H1 (cell line): Measurements from ENCODE around the gene CAPZA3. TPM values are rescaled to one million over a fixed set of nuclear protein-coding genes. Genes with fewer than 3 reads are reported as not detected.

ENCODE experiments used
- CTCF ChIA-PET: fragments of 300-600 bp; sonication (Branson Sonifier 250); formaldehyde crosslinking; loops from one replicate; lab custom pipeline; 2021; ENCODE audit not compliant: partially characterized antibody; lab: Charles Lee
- POLR2A ChIA-PET: fragments of 300-600 bp; sonication (Branson Sonifier 250); formaldehyde crosslinking; loops from one replicate; lab custom pipeline; 2021; ENCODE audit warnings: inconsistent platforms; ENCODE audit not compliant: partially characterized antibody; lab: Charles Lee
- DNase-seq, 2 experiments: peaks; one replicate each; pipeline versions ENCODE4 v3.0.0 to v3.0.0-alpha.2; 2010 to 2022; ENCODE audit warnings: low spot score in 2 of 2, low read depth in 1 of 2, mixed read lengths in 1 of 2
- FAIRE-seq: peaks from 2 replicates; lab custom pipeline; 2011; peaks lifted over from hg19 to GRCh38; lab: Jason Lieb, UNC
- H2AFZ ChIP-seq: 2 replicates; pipeline ENCODE4 v1.8.1; 2012; ENCODE audit warnings: low read length, inconsistent platforms
- H2AK5ac ChIP-seq: 2 replicates; pipeline ENCODE4 v1.6.1; 2013; ENCODE audit warnings: low read depth, low read length
- H2BK120ac ChIP-seq: replicated peaks from 2 replicates; pipeline ENCODE3; 2013; ENCODE audit warnings: low read depth, low read length, inconsistent platforms
- H2BK12ac ChIP-seq: 2 replicates; pipeline ENCODE4 v1.6.1; 2013; ENCODE audit warnings: low read depth, low read length
- H2BK15ac ChIP-seq: 2 replicates; pipeline ENCODE4 v1.6.1; 2013; ENCODE audit warnings: low read length
- H2BK20ac ChIP-seq: 2 replicates; pipeline ENCODE4 v1.6.1; 2013; ENCODE audit warnings: low read length
- H2BK5ac ChIP-seq: 2 replicates; pipeline ENCODE4 v1.6.1; 2013; ENCODE audit warnings: low read depth, low read length
- H3K14ac ChIP-seq: 2 replicates; pipeline ENCODE4 v1.6.1; 2013; ENCODE audit warnings: inconsistent platforms; ENCODE audit not compliant: insufficient read length
- H3K18ac ChIP-seq: 2 replicates; pipeline ENCODE4 v1.6.1; 2013; ENCODE audit warnings: low read length; ENCODE audit errors: extremely low read depth
- H3K23ac ChIP-seq: 2 replicates; pipeline ENCODE4 v1.6.1; 2013; ENCODE audit warnings: inconsistent platforms; ENCODE audit not compliant: insufficient read length
- H3K23me2 ChIP-seq: 2 replicates; pipeline ENCODE4 v1.6.1; 2013; ENCODE audit warnings: low read depth, low read length
- H3K27ac ChIP-seq: 2 replicates; pipeline ENCODE4 v1.6.1; 2011; ENCODE audit warnings: low read depth, low read length, inconsistent platforms
- H3K27me3 ChIP-seq, 4 experiments: replicated peaks in 1 of 4; 1 replicate in 1 of 4; 2 replicates in 3 of 4; pipeline versions ENCODE4 v1.6.1 to v1.8.1; 2011 to 2013; ENCODE audit warnings: low read length in 3 of 4, mild to moderate bottlenecking in 3 of 4, inconsistent platforms in 2 of 4, mixed read lengths in 2 of 4, moderate library complexity in 1 of 4; ENCODE audit not compliant: control insufficient read depth in 3 of 4, insufficient read depth in 3 of 4; ENCODE audit errors: extremely low read depth in 1 of 4
- H3K36me3 ChIP-seq, 4 experiments: 2 replicates each; pipeline versions ENCODE4 v1.6.1 to v1.8.1; 2011 to 2013; ENCODE audit warnings: mild to moderate bottlenecking in 4 of 4, low read length in 3 of 4, moderate library complexity in 2 of 4, control low read depth in 1 of 4, inconsistent platforms in 1 of 4; ENCODE audit not compliant: insufficient read depth in 4 of 4, control insufficient read depth in 2 of 4
- H3K4ac ChIP-seq: replicated peaks from 2 replicates; pipeline ENCODE3; 2013; ENCODE audit warnings: low read length, low read depth, mixed read lengths, inconsistent platforms; ENCODE audit not compliant: insufficient read length
- H3K4me1 ChIP-seq, 4 experiments: replicated peaks in 1 of 4; 1 replicate in 1 of 4; 2 replicates in 3 of 4; pipeline versions ENCODE4 v1.6.1 to v1.8.1; 2011 to 2013; ENCODE audit warnings: low read length in 3 of 4, inconsistent platforms in 2 of 4, mixed read lengths in 1 of 4; ENCODE audit not compliant: insufficient read depth in 4 of 4, control insufficient read depth in 3 of 4
- H3K4me2 ChIP-seq, 2 experiments: 2 replicates each; pipeline versions ENCODE4 v1.6.1 to v1.8.1; 2011 to 2013; ENCODE audit warnings: low read depth in 2 of 2, low read length in 2 of 2, control low read depth in 1 of 2, inconsistent platforms in 1 of 2, mild to moderate bottlenecking in 1 of 2; ENCODE audit not compliant: insufficient read depth in 1 of 2
- H3K4me3 ChIP-seq, 4 experiments: fragments of 200-600, 300-600 bp in 1 of 4; sonication (generic), shearing (Covaris generic), sonication (Bioruptor Twin) in 1 of 4; 2 replicates each; pipeline versions ENCODE4 v1.5.1 to v1.8.1; 2011 to 2016; ENCODE audit warnings: low read length in 4 of 4, low read depth in 3 of 4, control low read depth in 2 of 4, inconsistent platforms in 2 of 4, mild to moderate bottlenecking in 2 of 4, mixed read lengths in 1 of 4, moderate library complexity in 1 of 4; ENCODE audit not compliant: insufficient read depth in 2 of 4; ENCODE audit errors: extremely low read depth in 1 of 4
- H3K56ac ChIP-seq: replicated peaks from 2 replicates; pipeline ENCODE3; 2013; ENCODE audit warnings: low read depth, mild to moderate bottlenecking, mixed read lengths, low read length, inconsistent platforms; ENCODE audit not compliant: insufficient read length
- H3K79me1 ChIP-seq: 2 replicates; pipeline ENCODE4 v1.6.1; 2013; ENCODE audit warnings: low read depth, low read length, control low read depth
- H3K79me2 ChIP-seq, 2 experiments: 2 replicates each; pipeline versions ENCODE4 v1.6.1 to v1.8.1; 2012 to 2013; ENCODE audit warnings: low read length in 2 of 2, mild to moderate bottlenecking in 2 of 2, inconsistent platforms in 1 of 2; ENCODE audit not compliant: insufficient read depth in 2 of 2, control insufficient read depth in 1 of 2
- H3K9ac ChIP-seq, 4 experiments: replicated peaks in 1 of 4; 1 replicate in 1 of 4; 2 replicates in 3 of 4; pipeline versions ENCODE4 v1.6.1 to v1.8.1; 2011 to 2013; ENCODE audit warnings: low read depth in 3 of 4, low read length in 3 of 4, control low read depth in 2 of 4, mild to moderate bottlenecking in 2 of 4, moderate library complexity in 2 of 4, inconsistent platforms in 1 of 4; ENCODE audit errors: extremely low read depth in 1 of 4
- H3K9me3 ChIP-seq, 2 experiments: 2 replicates each; pipeline versions ENCODE4 v1.6.1 to v1.8.1; 2012 to 2013; ENCODE audit warnings: mild to moderate bottlenecking in 2 of 2, moderate library complexity in 2 of 2, control low read depth in 1 of 2, inconsistent platforms in 1 of 2, low read depth in 1 of 2, low read length in 1 of 2, mixed read lengths in 1 of 2; ENCODE audit not compliant: insufficient read depth in 2 of 2
- H4K20me1 ChIP-seq, 2 experiments: replicated peaks in 1 of 2; 2 replicates each; pipeline versions ENCODE3 to v1.8.1; 2011 to 2013; ENCODE audit warnings: inconsistent platforms in 2 of 2, low read length in 2 of 2, mild to moderate bottlenecking in 1 of 2; ENCODE audit not compliant: insufficient read depth in 2 of 2, control insufficient read depth in 1 of 2
- H4K5ac ChIP-seq: 2 replicates; pipeline ENCODE4 v1.6.1; 2013; ENCODE audit warnings: low read length, low read depth, mixed read lengths, inconsistent platforms; ENCODE audit not compliant: insufficient read length
- H4K8ac ChIP-seq: 2 replicates; pipeline ENCODE4 v1.8.0; 2013; ENCODE audit warnings: mild to moderate bottlenecking, moderate library complexity, low read length, inconsistent platforms; ENCODE audit not compliant: insufficient read depth; ENCODE audit errors: extremely low read depth
- H4K91ac ChIP-seq: replicated peaks from 2 replicates; pipeline ENCODE3; 2013; ENCODE audit warnings: low read length, mixed read lengths, inconsistent platforms; ENCODE audit not compliant: insufficient read length
- WGBS, 2 experiments: shearing (Covaris generic) in 1 of 2; methylation state at CpG; one replicate each; pipeline versions ENCODE4 v1.1.6 to v1.1.7; 2013 to 2015; ENCODE audit warnings: low lambda C conversion rate in 2 of 2, mixed read lengths in 2 of 2, inconsistent platforms in 1 of 2, low coverage in 1 of 2, missing lambda C conversion rate in 1 of 2; ENCODE audit not compliant: insufficient replicate concordance in 2 of 2, insufficient coverage in 1 of 2, insufficient read length in 1 of 2; ENCODE audit errors: extremely low coverage in 1 of 2, missing lambda C conversion rate in 1 of 2; 5-methylcytosine and 5-hydroxymethylcytosine counted together
- polyA plus RNA-seq, 7 experiments: library from polyadenylated mRNA; depleted of rRNA in 3 of 7; stranded (reverse) in 5 of 7; unstranded in 2 of 7; fragments of >200 nt in 5 of 7; fragments of 200-250 nt in 2 of 7; gene quantifications; 1 replicate in 5 of 7; 2 replicates in 1 of 7; 4 replicates in 1 of 7; pipeline versions ENCODE4 v1.2.1 to v1.2.3, GENCODE V29; 2011 to 2013; ENCODE audit warnings: missing spikeins in 2 of 7, mixed read lengths in 2 of 7
- total RNA-seq: library from RNA; stranded (reverse); fragmentation: NEBNext Ultra II Directional; extraction: Animal tissue kit (Norgen Biotek cat#: 25700); gene quantifications from 2 replicates; pipeline ENCODE4 v1.2.1, GENCODE V29; 2021

The CAPZA3 gene
- total and polyA plus RNA-seq, 2 of the 8 experiments (the other 6 are each of a cell fraction or from before 2014, with no cell fraction given) = not detected

- Histone ChIP-seq H3K4ac (no peak overlapping the region), H3K9me3 (peaks cover 0 to 4% of the 10 kb centered on the region in 2 experiments; a peak in 1 of 4 replicates), H2AK5ac (no peak overlapping the region), H4K20me1 (no peaks in the 10 kb centered on the region), H3K27ac (no peak overlapping the region), H3K4me1 (no peaks in the 10 kb centered on the region), H4K8ac (no peak overlapping the region), H4K91ac (no peak overlapping the region), H3K23me2 (no peaks in the 10 kb centered on the region), H3K36me3 (no peaks in the 10 kb centered on the region), H3K4me3 (no peak overlapping the region), H3K79me1 (no peaks in the 10 kb centered on the region), H3K18ac (no peak overlapping the region), H3K79me2 (no peaks in the 10 kb centered on the region), H2BK120ac (no peak overlapping the region), H3K4me2 (no peak overlapping the region), H3K14ac (no peak overlapping the region), H2BK15ac (no peak overlapping the region), H2AFZ (no peak overlapping the region), H4K5ac (no peak overlapping the region), H3K27me3 (no peaks in the 10 kb centered on the region), H2BK12ac (no peak overlapping the region), H3K9ac (no peak overlapping the region), H2BK20ac (no peak overlapping the region), H3K23ac (no peak overlapping the region), H3K56ac (no peak overlapping the region), H2BK5ac (no peak overlapping the region)
- CTCF ChIA-PET = no interaction called here
- DNase-seq = no peak
- 89% methylated on average over 1 of the region's 1 CpG; no CpG with 5 or more reads in 1 of the 2 experiments for WGBS, 2 experiments
- FAIRE-seq = no peak
- POLR2A ChIA-PET = no interaction called here
Measured at GRCh38 chr12:18706798-18707197, 31.1 kb upstream of the CAPZA3 start.
